ENCODE measurements around the gene ERGIC1.

ERGIC1 gene

DNA sequence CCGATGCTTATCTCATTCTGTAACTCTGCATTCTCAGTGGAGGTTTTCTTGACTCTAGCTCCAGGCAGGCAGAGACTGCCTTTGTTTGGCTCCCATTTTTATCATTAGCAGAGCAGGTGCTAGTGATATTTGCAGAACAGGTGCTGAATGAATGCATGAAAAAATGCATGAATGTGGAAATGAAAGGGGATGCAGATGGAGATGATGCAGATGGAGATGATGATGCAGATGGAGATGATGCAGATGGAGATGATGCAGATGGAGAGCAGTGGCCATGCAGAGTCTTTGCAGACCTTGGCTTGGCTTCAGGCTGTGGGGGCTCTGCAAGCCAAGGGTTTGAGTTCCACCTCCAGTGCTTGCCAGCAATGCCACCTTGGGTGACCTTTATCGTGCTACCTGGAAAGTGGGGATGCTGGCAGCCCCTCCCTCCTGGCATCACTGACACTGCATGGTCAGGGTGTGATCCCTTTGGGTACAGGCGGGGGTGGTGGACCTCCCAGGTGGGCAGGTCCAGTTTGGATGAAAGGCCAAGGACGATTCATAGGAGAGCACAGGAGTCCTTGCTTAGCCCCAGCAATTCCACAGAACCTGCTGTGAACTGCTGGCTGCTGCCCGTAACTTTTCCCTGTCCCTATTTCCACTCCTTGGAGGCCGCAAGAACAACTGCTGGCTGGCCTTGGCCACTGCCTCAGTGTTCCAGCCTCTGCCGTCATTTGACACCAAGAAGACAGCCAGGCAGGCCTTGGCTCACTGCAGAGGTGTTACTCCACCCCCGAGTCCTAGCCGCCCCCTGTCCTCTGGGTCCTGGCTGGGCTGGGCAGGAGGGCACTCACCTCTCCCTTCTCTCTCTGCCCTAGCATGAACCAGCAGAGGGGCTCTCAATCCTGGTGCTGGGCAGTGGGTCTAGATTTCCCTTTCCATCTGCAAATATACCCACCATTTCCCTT lies 33.0 kb downstream of the ERGIC1 start:
- DNase-seq, result no peak

DNA sequence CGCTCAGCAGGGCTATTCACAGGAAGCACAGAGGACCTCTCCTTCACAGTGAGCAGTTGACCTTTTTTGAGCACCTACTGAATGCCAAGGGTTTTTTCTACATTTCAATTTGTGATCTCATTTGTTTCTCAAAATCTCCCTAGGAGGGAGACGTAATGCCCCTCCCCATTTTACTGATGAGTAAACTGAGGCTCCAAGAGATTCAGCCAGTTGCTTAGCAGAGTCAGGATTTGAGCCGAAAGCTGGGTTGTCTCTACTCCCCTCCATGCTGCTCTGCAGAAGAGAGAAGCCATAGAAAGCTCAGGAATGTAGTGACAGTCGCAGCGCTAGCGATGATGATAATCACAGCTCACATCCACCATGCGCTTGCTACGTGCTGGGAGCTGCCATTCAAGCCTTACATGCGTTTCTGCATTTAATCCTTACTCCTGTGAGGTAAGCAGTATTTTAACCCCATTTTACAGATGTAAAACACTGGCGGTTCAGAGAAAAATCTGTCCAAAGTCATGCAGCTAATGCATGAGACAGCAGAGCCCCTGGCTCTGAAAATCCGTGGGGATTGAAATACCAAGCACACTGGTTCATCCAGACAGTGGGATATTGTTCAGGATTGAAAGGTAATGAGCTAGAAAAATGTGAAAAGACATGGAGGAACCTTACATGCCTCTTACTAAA lies 33.8 kb downstream of the ERGIC1 start:
- no peak for DNase-seq

DNA sequence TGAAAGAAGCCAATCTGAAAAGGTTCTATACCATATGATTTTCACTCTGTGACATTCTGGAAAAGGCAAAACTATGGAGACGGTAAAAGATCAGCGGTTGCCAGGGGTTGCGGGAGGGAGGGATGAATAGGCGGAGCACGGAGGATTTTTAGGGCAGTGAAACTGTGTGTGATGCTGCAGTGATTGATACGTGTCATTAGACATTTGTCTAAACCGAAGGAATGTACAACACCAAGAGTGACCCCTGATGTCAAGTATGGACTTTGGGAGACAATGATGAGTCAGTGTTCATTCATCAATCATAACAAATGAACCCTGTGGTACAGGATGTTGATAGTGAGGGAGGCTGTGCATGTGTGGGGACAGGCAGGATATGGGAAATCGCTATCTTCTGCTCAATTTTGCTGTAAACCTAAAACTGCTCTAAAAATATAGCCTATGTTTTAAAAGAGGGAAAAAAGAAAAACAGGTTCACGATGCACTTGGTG lies 34.4 kb downstream of the ERGIC1 start:
- no peak for DNase-seq

DNA sequence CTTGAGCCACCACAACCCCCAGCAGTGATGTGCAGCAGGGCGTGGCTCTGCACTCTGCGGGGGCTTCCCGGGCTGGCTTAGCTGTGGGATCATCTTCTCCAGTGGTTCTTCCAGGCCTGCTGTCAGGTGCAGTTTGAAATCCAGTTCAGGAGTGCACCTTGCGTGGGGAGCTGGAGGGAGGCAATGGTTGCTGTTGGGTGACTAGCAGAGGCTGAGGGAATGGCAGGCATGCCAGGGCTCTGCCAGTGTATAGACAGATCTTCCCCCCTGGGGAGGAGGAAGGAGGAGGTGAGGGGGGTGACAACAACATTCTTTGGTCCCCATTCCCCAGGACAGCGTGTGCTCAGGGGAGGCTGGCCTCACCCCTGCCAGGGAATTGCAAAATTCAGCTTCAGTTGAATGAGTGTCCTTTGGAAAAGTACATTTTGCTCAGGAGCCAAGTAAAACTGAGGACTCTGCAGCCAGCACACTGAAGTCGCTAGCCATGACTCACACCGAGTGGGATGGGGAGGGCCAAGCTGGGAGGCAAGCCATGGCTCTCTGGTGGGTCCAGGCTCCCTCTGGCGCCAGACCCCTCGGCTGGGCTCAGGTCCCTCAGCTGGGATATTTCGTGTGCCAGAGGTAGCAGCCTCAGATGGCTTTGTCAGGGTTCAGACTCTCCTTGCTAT lies 35.0 kb downstream of the ERGIC1 start:
- no peak for DNase-seq

DNA sequence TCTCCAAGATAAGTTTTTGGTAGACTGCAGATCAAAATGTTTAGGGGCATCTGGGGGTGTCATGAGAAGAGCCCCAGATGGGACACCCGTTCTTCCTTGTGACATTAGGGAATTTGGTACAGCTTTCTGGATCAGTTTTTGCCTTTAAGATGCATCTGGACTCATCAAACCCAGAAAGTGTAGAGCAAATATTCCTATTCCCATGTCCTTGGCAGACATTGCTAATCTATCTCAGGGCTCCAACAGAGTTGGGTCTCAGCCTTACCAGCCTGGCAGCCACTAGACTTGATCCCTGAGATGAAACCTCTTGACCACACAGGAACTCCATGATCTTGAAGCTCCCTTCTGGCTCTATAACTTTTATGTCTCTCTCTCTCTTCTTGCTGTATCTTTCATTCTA lies 35.6 kb downstream of the ERGIC1 start:
- no peak for DNase-seq

DNA sequence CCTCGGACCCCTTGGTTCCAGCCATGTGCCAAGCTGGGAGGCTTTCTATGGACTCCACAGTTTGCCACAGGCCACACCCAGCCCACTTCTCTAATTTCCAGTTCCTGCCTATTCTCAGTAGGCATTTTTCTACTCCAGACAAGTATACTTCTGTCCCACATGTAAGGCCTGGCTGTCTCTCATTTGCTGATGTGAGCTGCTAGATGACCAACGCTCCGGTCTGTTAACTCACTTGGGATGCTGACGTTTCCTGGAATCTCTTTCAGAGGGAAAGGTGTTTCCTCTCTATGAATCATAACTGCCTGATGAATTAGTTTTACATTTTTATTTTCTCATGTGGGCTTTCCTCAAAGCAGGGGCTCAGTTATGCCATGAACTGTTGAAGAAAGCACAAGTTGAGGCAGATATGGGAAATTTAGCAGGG lies 36.3 kb downstream of the ERGIC1 start:
- no peak for DNase-seq

DNA sequence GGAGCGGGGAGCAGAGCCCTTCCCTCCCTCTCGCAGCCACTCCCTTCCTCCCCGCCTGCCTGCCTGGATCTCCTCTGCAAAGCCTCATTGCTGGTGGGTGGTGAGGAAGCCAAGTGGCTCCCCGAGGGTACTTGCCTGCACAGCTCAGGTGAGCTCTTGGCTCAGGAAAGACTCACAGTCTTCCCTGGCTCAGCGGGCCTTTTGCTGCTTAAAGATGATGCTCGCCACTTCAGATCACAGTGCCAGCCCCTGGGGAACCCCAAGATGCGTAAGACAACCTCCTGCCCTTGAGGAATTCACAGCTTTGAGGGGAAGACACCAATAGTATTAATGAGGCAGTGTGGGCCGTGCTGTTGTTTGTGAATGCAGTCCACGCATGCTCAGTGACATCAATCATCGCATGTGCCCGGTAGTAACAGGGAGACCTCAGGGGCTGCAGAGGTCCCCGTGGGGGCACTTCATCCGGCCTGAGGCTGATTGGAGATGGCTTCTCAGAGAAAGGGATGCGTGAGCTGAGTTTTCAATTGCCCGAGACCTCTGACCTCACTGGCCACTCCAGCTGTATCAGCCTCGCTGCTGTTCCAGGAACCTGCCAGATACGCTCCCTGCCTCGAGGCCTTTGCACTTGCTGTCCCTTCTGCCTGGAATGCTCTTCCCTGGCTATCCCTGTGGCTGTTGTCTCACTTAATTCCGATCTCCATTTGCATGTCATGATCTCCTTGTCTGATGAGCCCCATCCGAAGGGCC lies 36.8 kb downstream of the ERGIC1 start:
- DNase-seq, result peak; percentile 8

DNA sequence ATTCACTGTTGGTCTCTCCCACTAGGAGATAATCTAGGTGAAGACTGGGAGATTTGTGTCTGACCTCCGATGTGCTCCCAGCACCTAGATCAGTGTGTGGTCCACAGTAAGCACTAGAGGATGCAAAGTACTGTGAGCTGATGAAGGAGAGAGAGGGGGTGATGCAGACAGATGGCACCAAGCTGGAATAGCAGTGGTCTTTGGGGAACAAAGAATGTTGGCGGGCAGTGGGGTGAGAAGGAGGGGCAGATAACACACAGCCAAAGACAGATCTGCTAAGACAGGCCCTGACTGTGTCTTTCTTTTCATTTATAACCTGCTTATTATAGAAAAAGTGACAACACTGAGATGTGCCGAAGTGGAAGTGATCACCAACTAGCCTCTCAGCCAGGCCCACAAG lies 37.5 kb downstream of the ERGIC1 start:
- DNase-seq, result no peak

DNA sequence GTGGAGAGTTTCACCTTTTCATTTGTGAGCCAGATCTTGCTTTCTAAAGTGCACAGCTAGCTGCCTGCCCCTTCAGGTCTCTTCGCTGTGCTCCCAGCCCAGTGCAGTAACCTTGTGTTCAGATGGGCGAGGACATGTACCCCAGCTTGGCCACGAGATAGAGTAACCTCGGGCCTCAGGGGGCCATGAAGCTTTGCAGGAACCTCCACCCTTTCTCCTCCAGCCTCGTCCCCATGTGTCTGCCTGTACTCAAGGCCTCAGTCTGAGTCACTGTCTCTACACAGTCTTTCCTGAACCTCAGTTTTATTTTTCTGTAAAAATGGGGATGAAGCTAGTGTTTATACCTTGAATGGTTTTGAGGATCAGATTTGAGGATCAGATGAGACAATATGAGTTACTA lies 37.9 kb downstream of the ERGIC1 start:
- DNase-seq, result no peak

DNA sequence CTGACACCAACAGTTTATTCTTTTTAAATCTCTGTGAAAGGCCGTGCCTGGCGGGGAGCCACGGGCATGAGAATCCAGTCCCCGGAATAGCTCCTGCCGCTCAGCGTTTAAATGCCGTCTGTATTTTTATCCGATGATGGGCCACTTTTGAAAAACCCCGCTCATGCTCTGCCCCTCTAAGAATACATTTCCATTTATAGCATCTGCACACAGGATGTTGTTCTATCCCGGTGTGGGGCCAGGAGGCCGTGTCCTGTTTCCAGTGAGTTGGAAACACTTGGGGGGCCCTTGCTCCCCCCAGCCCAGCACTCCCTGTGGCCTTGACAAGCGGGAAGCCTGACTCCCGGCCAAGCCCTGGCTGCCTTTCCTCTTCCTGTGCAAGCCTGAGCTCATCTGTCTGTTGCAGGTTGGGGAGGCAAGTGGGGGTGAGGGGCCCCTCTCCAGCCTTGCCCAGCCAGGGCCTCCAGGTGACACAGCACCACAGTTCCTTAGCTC lies 39.0 kb downstream of the ERGIC1 start:
- DNase-seq, result no peak

DNA sequence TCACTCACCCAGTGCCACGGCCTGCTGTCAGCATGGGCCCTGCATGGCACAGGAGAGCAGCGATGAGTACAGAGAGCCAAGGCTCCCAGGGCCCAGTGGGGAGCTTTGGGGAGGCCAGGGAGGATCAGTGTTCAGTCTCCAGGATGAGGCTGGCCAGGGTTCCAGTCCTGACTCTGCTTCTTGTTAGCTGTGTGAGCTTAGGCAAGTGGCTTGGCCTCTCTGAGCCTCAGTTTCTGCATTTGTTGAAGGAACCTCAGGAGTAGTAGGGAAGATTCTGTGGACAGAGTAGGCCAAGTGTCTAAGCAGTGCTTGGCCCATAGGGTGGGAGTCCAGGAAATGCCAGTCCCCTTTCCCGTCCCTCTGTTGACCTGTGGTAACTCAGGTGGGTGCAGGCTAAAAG lies 39.5 kb downstream of the ERGIC1 start:
- no peak for DNase-seq

DNA sequence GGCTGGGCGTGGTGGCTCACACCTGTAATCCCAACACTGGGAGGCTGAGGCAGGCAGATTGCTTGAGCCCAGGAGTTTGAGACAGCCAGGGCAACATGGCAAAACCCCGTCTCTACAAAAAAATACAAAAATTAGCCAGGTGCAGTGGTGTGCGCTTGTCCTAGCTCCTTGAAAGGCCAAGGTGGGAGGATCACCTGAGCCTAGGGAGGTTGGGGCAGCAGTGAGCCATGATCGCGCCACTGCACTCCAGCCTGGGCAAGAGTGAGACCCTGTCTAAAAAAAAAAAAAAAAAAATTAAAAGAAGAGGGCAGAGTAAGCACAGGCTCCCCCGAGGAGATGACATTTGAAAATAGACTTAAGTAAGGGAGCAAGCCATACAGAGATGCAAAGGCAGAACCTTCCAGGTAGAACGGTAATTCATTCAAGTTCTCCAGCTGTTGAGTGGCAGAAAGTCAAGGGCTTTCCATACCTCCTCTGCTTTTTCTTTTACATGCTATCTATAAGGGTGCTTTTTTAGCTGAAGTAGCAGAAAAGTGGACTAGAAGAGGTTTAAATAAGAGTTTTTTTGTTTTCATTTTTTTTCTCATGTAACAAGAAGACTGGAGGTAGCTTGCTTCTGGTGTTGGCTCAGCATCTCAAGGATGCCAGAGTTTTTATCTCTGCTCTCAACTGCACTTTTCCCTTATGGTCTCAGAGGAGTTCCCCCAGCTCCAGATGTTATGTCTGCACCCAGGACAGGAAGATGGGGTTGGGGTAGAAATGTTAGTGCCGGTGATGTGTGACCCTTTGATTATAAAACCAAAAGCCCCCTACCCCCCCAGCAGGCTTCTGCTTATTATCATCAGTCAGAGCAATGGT lies 40.8 kb downstream of the ERGIC1 start:
- DNase-seq, result no peak

DNA sequence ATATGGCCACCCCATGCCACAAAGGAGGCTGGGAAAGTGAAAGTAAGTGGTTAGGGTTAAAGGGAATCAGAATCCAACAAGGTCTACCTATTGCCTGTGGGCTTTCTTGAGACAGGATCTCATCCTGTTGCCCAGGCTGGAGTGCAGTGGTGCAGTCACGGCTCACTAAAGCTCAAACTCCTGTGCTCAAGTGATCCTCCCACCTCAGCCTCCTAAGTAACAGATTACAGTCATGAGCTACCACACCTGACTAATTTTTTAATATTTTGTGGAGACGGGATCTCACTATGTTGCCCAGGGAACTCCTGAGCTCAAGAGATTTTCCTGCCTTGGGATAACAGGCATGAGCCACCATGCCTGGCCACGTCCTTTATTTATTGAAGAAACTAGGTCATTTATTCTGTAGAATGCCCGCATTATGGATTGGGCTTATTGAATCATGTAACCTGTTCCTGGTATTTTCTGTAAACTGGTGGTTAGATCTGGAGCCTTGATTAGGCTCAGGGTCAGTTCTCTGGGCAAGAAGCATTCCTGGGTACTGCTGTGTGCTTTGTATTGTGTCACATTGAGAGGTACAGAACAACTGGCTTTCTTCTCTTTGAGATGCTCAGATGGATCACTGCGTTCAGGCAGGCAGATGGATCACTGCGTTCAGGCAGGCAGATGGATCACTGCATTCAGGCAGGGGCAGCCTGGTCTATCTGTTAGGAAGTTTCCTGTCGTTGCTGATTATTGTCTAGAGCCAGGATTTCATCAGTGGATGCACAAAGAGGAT lies 41.6 kb downstream of the ERGIC1 start:
- no peak for DNase-seq

DNA sequence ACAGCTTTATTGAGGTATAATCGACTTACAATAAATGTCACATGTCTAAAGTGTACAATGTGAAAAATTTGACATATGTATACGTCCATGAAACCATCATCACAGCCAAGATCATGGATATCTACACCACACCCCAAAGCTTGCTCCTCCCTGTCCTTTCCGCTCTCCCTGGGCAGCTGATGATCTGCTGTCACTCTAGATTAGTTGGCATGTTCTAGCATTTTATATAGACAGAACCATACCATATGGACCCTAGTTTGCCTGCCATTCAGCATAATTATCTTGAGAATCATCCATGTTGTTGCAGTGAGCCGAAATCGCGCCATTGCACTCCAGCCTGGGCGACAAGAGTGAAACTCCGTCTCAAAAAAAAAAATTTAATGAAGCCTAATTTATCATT lies 42.5 kb downstream of the ERGIC1 start:
- DNase-seq, result no peak

DNA sequence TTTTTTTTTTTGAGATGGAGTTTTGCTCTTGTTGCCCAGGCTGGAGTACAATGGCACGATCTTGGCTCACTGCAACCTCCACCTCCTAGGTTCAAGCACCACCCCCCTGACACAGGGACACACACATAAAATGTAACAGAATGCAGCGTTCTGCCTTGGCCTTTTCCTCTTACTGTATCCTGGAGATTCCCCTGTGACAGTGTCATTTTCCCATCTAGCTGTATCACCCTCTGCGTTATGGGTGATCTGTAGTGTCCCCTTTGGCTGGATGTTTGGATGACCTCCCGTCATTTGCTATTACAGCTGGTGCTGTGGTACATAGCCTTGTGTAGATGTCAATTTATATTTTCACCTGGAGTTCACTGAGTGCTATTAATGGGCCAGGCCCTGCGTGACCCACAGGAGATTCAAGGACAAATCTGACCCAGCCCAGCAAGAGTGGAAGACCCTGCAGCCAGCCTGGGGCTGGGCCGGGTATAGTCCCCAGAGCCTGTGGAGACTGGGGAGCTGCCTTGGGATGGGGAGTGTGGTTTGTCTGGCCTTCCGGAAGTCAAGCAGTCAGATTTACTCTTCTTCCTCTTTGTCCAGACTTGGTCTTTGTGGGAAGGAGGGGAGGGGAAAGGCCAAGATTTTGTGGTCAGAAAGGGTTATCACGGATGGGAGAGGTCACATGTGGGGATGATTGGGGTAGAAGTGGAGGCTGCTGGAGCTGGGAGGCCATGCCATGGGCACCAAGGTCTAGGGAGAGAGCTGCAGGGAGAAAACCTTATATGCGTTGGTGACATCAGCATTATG lies 43.6 kb downstream of the ERGIC1 start:
- DNase-seq, result no peak

DNA sequence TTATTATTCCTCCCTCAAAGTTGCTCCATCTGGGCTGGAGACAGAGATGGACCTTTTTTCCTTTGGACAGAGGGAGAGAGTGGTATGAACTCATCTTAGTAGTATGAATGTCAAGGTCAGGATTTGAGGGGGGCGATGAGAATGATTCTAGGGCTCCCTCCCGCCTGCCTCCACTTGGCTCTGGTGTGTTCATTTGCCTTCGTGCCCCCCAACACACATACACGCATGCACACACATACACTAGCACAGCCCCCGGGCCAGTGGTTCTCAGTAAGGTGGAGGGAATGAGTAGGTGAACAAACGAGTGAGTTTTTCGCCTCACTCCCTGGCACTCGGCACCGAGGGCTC lies 44.5 kb downstream of the ERGIC1 start:
- no peak for DNase-seq

DNA sequence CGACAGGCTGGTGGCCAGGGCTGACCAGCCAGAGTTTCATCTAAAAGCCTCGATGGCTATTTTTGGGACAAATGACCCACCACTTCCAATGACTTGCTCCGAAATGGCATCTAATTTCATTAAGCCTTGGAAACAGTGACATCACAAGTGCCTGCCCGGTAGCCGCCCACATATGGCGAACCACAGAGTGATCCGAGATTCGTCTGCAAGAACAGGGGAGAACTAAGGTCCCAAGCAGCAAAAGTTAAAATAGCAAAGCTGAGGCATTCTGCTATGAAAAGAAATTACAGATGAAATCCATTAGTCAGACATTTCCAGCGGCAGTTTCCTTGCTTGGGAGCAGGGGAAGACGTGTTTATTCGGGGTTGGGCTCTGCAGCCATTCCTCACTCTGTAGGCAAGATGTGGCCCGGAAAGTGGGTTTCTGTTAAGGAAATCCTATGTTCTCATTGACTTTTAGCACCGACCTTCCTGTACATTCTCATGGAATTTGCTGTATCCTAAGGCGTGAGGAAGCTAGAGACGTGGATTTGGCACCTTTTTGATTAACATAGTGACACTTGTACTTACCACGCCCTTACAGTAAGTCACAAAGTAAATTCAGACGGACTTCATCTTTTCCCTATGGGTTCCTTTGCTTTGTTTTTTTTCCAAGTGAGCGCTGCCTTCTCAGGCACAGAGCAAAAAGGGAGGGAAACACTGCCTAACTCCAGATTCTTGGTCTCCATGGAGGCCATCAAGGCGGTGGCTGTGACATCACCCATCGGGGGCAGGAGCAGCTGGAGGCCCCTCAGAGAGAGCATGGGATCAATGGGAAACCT lies 45.1 kb downstream of the ERGIC1 start:
- no peak for DNase-seq

DNA sequence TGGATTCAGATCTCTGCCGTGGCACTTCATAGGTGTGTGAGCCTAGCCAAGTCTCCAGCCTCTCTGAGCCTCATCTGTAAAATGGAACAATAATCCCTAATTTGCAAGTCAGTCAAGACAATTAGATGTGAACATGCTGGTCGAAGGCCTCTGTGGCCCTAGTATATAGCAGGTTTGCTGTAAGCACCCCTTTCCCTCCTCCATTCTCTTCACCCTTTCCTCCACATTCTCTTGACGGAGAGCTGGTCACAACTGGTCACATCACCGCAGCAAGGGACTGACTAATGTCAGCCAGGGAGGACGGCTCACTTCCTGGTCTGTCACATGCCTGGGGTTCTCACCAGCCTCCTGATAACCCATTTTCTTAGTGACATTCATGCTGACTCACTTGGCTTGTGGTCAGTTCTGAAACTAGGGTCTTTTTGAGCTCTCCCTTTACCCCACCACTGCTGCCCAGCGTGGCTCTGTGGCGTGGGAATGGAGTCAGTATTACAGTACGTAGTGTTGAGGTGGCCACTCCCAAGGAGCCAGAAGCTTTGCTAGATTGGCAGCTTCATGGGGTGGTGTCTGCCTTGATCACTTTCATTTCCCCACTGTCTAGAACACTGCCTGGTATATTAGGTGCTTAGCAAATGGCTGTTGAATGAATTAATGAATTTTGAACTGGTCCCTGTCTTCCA lies 47.8 kb downstream of the ERGIC1 start:
- no peak for DNase-seq

DNA sequence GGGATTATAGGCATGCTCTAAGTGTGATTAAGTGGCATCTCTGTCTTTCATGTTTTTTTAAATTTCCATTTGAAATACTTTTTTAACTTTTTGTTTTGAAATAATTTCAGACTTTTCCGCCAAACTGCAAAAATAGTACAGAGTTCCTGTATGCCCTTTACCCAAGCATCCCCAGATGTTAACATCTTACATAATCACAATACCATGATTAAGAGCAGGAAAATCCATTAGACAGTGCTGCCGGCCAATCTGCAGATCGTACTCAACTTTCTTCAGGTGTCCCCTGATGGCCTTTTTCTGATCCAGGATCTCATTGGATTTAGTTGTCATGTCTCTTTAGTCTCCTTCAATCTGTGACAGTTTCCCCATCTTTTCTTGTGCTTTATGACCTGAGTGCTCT lies 49.0 kb downstream of the ERGIC1 start:
- no peak for DNase-seq
